ENCODE results near the gene NAB2.

Gene NAB2

GRCh38 chr12:57111031-57111734, 22.3 kb downstream of the NAB2 start, which contains the start of gene STAT6 (continued):
- TF ChIP-seq YY2 (tag by site-specific recombination; IDR thresholded peaks at IDR 0.05) (0 out of 2 replicates have a peak, but pooled peaks have one; percentile 26), KLF8 (tag by site-specific recombination; IDR thresholded peaks at IDR 0.05) (0 out of 2 replicates have a peak, but pooled peaks have one; percentile 10), ZNF112 (tag by site-specific recombination; IDR thresholded peaks at IDR 0.05) (no peak), ZNF548 (tag by site-specific recombination; IDR thresholded peaks at IDR 0.05) (no peak), GLI4 (tag by site-specific recombination; IDR thresholded peaks at IDR 0.05) (peak; percentile 70; the same call in 1 of the 2 replicates), BCL11B (tag by site-specific recombination; IDR thresholded peaks at IDR 0.05; ENCODE audit: low read depth) (peak; percentile 33; the same call in 1 of the 2 replicates), ZNF184 (tag by site-specific recombination; IDR thresholded peaks at IDR 0.05) (no peak), ZNF324 (tag by site-specific recombination; IDR thresholded peaks at IDR 0.05) (0 out of 2 replicates have a peak, but pooled peaks have one; percentile 49), TCF7L2 (IDR thresholded peaks at IDR 0.05; ENCODE audit: borderline replicate concordance, low read depth, low read length) (no peak), ZNF560 (tag by site-specific recombination; IDR thresholded peaks at IDR 0.05; ENCODE audit: borderline replicate concordance) (no peak), ZNF266 (tag by site-specific recombination; IDR thresholded peaks at IDR 0.05; ENCODE audit: low read depth) (0 out of 2 replicates have a peak, but pooled peaks have one; percentile 42), ZNF785 (tag by site-specific recombination; IDR thresholded peaks at IDR 0.05) (no peak)
- TF ChIP-seq, protein P1, sequence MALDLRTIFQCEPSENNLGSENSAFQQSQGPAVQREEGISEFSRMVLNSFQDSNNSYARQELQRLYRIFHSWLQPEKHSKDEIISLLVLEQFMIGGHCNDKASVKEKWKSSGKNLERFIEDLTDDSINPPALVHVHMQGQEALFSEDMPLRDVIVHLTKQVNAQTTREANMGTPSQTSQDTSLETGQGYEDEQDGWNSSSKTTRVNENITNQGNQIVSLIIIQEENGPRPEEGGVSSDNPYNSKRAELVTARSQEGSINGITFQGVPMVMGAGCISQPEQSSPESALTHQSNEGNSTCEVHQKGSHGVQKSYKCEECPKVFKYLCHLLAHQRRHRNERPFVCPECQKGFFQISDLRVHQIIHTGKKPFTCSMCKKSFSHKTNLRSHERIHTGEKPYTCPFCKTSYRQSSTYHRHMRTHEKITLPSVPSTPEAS (tag by site-specific recombination; IDR thresholded peaks at IDR 0.05): peak; percentile 94
- TF ChIP-seq, protein P2, sequence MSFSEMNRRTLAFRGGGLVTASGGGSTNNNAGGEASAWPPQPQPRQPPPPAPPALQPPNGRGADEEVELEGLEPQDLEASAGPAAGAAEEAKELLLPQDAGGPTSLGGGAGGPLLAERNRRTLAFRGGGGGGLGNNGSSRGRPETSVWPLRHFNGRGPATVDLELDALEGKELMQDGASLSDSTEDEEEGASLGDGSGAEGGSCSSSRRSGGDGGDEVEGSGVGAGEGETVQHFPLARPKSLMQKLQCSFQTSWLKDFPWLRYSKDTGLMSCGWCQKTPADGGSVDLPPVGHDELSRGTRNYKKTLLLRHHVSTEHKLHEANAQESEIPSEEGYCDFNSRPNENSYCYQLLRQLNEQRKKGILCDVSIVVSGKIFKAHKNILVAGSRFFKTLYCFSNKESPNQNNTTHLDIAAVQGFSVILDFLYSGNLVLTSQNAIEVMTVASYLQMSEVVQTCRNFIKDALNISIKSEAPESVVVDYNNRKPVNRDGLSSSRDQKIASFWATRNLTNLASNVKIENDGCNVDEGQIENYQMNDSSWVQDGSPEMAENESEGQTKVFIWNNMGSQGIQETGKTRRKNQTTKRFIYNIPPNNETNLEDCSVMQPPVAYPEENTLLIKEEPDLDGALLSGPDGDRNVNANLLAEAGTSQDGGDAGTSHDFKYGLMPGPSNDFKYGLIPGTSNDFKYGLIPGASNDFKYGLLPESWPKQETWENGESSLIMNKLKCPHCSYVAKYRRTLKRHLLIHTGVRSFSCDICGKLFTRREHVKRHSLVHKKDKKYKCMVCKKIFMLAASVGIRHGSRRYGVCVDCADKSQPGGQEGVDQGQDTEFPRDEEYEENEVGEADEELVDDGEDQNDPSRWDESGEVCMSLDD (tag by site-specific recombination; IDR thresholded peaks at IDR 0.05): peak; percentile 51; the same call in 1 of the 2 replicates
- TF ChIP-seq, protein P3, sequence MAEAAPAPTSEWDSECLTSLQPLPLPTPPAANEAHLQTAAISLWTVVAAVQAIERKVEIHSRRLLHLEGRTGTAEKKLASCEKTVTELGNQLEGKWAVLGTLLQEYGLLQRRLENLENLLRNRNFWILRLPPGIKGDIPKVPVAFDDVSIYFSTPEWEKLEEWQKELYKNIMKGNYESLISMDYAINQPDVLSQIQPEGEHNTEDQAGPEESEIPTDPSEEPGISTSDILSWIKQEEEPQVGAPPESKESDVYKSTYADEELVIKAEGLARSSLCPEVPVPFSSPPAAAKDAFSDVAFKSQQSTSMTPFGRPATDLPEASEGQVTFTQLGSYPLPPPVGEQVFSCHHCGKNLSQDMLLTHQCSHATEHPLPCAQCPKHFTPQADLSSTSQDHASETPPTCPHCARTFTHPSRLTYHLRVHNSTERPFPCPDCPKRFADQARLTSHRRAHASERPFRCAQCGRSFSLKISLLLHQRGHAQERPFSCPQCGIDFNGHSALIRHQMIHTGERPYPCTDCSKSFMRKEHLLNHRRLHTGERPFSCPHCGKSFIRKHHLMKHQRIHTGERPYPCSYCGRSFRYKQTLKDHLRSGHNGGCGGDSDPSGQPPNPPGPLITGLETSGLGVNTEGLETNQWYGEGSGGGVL (tag by site-specific recombination; IDR thresholded peaks at IDR 0.05): peak; percentile 57; the same call in 1 of the 2 replicates

- Histone ChIP-seq H3K9me3 (ENCODE audit: control insufficient read depth, insufficient read depth, low read depth, low read length) (no peaks in the 10 kb centered on the region), H3K27ac (ENCODE audit: extremely low read depth, low read depth, low read length) (no peak overlapping the region), H3K4me3 (ENCODE audit: low read depth, low read length) (no peak overlapping the region), H3K4me1 (ENCODE audit: control insufficient read depth, insufficient read depth, low read length) (0 out of 2 replicates have a peak, but pooled peaks cover 3% of the 10 kb centered on the region), H3K36me3 (ENCODE audit: control insufficient read depth in 2 of 2, insufficient read depth in 1 of 2, low read length in 2 of 2) (no peaks in the 10 kb centered on the region)
- POLR2A ChIA-PET: interaction anchor here (0.6 to 2.5 kb wide), 23 partner anchors 12 to 593 kb away, joined by 3 to 47 read pairs (median 5); partner anchors contain the start of genes LRP1, NAB2, NEMP1 and SHMT2
- CTCF ChIA-PET: interaction anchor here (0.6 to 6.4 kb wide), 58 partner anchors 8 to 993 kb away, joined by 3 to 135 read pairs (median 6); partner anchors contain the start of genes HSD17B6, LRP1, MYO1A and NACA
- peak; percentile 59 for TF ChIP-seq SP3 (tag by site-specific recombination; IDR thresholded peaks at IDR 0.05)
- TF ChIP-seq ZNF114 (tag by site-specific recombination; IDR thresholded peaks at IDR 0.05): no peak
- no peak for TF ChIP-seq ZNF239 (tag by site-specific recombination; IDR thresholded peaks at IDR 0.05)
These were observed 23.8 kb downstream of the NAB2 start for GRCh38 chr12:57112492-57113294.
